HuH-7 (cell line): ENCODE results near the gene EPS15.
"Not testable (repeated sequence)": the region's sequence is repeated elsewhere in the genome, so short reads cannot be mapped to it uniquely, and the experiment has no call there.

ENCODE experiments used
- DNase-seq: peaks from one replicate; pipeline ENCODE4 v3.0.0; 2011; ENCODE audit warnings: low spot score

EPS15 gene

GRCh38 chr1:51331206-51332100 lies 187.6 kb downstream of the EPS15 start:
- DNase-seq: peak; percentile 73

DNA sequence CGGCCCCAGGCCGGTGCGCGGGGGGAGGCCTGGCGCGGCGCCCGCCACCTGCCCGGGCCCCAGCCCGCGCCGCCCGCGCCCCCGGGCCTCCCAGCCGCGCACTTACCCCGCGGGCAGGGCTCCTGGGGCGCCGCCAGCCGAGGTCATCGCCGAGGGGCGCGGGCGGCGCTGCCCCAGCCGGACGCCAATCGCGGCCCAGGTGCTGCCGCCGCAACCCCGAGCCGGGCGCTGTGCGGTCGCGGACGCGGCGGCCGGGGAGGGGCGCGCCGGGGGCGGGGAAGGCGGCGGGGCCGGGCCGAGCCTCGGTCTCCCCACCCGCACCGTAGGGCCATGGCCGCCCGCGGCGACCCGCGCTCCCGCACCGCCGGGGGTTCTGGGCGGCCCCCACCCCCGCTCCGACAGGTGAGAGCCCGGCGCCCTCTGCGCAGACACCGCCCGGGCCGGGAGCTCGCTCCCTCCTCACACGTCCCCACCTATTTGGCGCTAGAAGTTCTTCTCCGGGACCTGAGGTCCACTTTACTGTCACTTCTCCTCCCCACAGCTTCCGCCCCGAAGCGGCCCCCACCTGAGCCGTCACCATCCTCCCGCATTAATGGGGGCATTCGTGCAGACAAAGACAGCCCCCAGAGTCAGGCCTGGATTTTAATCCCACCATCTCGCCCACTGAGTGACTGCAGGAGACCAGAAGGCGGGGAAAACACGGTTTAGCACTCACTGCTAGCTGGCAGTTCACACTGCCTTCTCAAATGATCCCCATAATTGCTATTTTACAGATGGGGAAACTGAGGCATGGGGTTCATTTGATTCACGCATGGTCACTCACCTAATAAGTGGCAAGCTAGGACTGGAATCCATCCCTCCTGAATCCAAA lies 188.5 kb downstream of the EPS15 start, which contains the start of gene TTC39A:
TSS of gene TTC39A (minus strand) at position 232 of the 871 bp plus-strand sequence. CDS start at position 147, 85 bp downstream.
- DNase-seq: peak; percentile 44

GRCh38 chr1:51329443-51330325 lies 189.4 kb downstream of the EPS15 start:
- no peak for DNase-seq

DNA sequence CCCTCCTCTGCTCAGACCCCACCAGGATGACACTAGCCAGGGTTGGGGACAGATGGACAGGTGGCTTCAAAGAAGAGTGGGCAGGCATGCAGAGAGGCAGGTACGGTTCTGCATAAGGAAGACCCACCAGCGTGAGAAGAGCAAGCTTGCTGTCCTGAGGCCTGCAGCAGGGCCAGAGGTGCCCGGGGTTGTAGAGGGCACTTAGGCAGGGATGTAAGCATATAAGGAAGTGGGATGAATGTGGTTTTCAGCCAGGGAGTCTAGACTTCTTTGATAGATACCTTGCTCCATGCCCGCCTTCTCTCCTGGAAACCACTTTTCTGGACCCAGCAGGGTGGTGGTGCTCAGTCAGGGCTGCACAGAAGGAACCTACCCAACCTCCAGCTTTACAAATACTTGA lies 190.1 kb downstream of the EPS15 start:
- DNase-seq: no peak

GRCh38 chr1:51328279-51328678 lies 190.8 kb downstream of the EPS15 start:
- DNase-seq: no peak

- no peak for DNase-seq
Measured at GRCh38 chr1:51327386-51327785, 191.7 kb downstream of the EPS15 start.

- no peak for DNase-seq
Measured at GRCh38 chr1:51326839-51327238, 192.2 kb downstream of the EPS15 start.

GRCh38 chr1:51325878-51326755 lies 192.9 kb downstream of the EPS15 start:
- no peak for DNase-seq

DNA sequence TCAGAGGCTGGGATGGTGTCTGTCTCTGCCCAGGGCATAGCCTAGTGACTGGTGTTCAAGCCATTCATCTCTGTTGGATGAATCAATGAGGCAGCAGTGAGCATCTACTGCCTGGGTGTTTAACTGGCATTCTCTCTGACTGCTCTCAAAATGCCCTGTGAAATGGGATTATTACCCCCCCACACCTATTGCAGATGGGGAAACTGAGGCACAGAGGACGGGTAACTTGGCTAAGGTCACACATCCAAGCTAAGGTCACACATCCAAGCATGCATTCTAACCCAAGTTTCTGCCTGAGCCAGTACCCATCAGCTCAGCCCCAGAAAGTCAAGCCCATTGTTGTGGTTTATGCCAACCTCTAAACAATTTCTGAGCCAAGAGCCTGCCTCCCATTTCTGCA lies 193.7 kb downstream of the EPS15 start:
- DNase-seq: no peak

DNA sequence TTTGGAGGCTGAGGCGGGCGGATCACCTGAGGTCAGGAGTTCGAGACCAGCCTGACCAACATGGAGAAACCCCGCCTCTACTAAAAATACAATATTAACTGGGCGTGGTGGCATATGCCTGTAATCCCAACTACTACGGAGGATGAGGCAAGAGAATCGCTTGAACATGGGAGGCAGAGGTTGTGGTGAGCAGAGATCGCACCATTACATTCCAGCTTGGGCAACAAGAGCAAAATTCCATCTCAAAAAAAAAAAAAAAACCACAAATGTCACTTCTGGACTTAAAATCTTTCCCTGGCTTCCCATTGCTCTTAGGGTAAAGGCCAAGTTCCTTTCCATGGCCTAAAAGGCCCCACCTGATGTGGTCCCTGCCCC lies 194.1 kb downstream of the EPS15 start:
- DNase-seq: not testable (repeated sequence)

DNA sequence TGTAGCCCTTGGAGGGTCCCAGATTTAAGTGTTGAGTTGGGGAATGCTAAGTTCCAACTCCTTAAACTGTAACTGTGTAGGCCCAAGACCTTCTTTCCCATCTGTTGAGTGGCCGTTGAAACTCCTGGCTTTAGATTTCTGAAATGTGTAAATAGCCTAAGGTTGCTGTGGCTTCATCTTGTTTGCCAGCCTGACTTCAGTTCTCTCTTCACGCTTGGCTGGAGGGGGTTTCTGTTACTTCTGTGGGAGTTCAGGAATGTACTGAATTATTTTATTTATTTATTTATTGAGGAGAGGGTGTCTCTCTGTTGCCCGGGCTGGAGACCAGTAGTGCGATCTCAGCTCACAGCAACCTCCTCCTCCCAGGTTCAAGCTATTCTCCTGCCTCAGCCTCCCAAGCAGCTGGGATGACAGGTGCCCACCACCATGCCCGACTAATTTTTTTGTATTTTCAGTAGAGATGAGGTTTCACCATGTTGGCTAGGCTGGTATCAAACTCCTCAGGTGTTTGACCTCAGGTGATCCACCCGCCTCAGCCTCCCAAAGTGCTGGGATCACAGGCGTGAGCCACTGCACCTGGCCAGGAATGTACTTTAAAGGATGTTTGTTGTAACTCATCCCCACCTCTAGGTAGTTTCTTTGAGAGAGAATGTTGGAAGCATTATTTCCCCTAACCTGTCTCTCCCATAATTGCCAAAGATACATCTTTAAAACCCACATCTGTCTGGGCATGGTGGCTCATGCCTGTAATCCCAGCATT lies 194.6 kb downstream of the EPS15 start:
- no peak for DNase-seq

DNA sequence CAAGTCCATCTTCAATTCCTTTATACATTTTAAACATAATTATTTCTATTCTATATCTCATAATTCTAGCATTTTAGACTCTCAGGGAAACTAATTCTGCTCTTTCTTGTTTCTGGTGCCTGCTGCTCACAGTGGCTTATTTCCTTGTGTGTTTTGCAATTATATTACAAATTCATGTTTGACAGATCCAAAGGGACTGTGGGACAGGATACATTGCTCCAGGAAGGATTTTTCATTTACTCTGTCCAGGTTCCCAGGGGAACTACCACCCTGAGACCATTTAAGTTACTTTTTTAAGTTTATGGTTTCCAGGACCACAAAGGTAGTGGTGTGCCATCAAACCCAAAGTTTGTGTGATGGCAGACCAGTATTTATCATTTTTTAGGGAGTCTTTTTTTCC lies 195.3 kb downstream of the EPS15 start:
- DNase-seq: no peak

GRCh38 chr1:51322417-51323101 lies 196.5 kb downstream of the EPS15 start:
- no peak for DNase-seq

- DNase-seq: no peak
Measured at GRCh38 chr1:51321924-51322280, 197.2 kb downstream of the EPS15 start.

DNA sequence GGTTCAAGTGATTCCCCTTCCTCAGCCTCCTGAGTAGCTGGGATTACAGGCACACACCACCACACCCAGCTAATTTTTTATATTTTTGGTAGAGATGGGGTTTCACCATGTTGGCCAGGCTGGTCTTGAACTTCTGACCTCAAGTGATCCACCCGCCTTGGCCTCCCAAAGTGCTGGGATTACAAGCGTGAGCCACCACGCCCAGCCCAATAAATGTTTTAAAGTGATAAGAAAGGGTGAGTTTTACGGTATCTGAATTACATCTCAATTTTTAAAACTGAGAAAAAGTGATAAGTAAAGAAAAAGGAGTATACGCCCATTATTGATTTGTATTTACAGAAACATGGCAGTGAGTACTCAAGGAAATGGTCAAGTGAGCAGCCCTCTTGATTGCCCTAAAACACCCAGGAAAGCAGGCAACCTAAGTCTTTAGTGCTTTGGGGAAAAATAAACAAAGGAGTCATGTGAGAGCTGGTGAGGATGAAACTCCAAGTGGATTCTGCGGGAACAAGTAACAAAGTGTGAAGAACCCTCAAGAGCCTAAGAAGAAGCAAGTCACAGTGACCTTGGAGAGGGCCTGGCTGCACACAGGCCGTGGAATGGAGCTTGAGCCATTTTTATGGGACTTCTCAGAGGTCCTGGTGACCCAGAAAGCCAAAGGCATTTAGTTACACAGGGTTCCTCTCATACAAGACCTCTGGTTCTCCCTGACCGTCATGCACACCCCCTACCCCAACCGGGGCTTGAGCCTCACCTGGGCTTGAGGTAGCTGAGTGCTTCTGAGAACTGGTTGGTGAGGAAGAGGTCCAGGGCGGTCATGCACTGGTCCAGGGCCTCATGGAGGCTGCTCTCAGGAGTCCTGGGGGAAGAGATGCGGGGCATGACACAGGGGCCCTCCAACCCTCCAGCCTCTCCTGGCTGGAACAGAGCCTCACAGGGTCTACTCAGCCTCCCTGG lies 197.8 kb downstream of the EPS15 start:
- DNase-seq: no peak

DNA sequence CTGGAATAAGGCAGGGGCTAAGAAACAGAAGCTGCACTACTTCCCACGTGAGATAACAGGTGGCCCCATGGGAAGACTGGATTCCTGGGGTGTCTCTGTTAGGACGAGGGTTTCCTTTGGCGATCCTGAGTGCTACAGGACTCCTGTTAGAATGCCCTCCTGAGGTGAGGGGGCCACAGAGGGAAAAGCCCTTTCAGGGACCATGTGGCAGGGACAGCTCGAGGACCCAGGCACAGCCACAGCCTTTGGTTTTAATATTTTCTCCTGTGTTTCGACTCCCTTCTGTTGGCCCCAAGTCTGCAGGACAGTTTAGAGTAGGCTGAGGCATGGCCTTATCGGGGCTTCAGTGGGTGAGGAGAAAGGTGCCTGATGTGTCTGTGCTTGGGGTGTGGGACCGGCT lies 201.3 kb downstream of the EPS15 start:
- DNase-seq: no peak

DNA sequence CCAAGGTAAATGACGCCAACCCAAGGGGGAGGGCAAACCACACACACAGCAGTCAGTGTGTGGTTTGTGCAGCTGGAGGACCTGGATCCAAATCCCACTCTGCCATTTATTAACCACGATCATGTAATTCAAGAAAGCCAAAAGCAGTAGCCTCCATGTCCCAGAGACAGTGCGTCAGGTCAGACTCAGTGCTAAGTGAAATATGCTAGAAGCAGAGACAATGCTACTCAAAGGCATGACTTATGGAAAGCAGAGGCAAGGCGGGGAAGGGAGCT lies 202.3 kb downstream of the EPS15 start:
- DNase-seq: no peak

- DNase-seq: no peak
Measured at GRCh38 chr1:51316113-51316845, 202.8 kb downstream of the EPS15 start.
